C4-2B (cell line): Measurements from ENCODE around the gene SLC24A3.

Experiments
- ZFX ChIP-seq: fragments of 450-650 bp; IDR thresholded peaks from 2 replicates; pipeline ENCODE4 v1.6.1; 2017
- TF ChIP-seq, protein P1 (sequence below): fragments of 450-650 bp; conservative IDR thresholded peaks from 2 replicates; pipeline ENCODE4 v1.5.1; 2017; ENCODE audit warnings: mild to moderate bottlenecking

DNA sequence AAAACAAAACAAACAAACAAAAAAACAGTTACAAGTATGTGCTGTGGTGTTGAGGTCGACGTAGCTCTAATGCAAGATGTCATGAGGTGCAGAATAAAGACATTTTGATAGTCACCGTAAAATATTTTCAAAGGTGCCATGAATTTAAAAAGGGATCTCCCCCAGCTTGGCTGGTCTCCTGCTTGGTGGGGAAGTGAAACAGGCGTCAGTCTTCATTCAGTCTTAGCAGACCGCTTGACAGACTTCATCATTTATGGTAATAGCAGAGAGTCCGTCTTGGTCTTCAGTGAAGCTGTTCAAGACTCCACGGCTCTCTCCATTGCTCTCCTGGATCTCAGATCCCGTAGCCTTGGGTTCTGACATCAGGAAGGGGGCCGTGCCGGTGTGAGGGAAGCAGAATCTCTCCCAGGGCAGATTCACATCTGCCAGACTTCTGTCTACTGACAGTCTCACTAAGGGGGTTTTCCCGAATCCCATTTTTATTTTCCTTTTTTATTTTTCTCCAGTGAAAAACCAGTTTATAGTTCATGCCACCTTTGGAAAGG, 1.6 kb downstream of the SLC24A3 start:
- TF ChIP-seq, protein P1, sequence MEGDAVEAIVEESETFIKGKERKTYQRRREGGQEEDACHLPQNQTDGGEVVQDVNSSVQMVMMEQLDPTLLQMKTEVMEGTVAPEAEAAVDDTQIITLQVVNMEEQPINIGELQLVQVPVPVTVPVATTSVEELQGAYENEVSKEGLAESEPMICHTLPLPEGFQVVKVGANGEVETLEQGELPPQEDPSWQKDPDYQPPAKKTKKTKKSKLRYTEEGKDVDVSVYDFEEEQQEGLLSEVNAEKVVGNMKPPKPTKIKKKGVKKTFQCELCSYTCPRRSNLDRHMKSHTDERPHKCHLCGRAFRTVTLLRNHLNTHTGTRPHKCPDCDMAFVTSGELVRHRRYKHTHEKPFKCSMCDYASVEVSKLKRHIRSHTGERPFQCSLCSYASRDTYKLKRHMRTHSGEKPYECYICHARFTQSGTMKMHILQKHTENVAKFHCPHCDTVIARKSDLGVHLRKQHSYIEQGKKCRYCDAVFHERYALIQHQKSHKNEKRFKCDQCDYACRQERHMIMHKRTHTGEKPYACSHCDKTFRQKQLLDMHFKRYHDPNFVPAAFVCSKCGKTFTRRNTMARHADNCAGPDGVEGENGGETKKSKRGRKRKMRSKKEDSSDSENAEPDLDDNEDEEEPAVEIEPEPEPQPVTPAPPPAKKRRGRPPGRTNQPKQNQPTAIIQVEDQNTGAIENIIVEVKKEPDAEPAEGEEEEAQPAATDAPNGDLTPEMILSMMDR, result no peak
- TF ChIP-seq ZFX, result no peak
